Dedifferentiated amniotic fluid mesenchymal stem cell (primary cell): ENCODE data around the gene TAS2R19.
"Not testable (repeated sequence)": the region's sequence is repeated elsewhere in the genome, so short reads cannot be mapped to it uniquely, and the experiment has no call there.

ENCODE experiments used
- DNase-seq: peaks from one replicate; pipeline ENCODE4 v3.0.0-alpha.2; 2016; ENCODE audit errors: extremely low spot score

Gene TAS2R19, protein sequence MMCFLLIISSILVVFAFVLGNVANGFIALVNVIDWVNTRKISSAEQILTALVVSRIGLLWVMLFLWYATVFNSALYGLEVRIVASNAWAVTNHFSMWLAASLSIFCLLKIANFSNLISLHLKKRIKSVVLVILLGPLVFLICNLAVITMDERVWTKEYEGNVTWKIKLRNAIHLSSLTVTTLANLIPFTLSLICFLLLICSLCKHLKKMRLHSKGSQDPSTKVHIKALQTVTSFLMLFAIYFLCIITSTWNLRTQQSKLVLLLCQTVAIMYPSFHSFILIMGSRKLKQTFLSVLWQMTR

DNA sequence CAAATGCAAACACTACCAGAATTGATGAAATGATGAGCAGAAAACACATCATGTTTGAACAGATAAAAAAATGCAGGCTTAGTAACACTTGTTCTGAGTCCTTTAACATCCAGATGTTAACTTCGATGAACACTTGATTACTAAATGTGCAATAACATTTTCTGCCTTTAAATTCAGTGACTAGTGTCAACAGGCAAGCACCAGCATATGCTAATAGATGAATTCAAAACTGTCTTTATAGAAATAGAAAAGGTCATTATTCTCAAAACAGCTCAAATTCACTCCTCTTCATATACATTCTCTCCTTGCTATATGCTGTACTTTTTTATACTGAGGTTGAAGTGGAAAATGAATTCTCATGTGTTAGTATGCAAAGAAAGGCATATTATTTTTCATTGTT, at the start of gene TAS2R19:
TSS of gene TAS2R19 (minus strand) at position 101 of the 400 bp plus-strand sequence. CDS start at position 52, 49 bp downstream.
- no peak for DNase-seq

DNA sequence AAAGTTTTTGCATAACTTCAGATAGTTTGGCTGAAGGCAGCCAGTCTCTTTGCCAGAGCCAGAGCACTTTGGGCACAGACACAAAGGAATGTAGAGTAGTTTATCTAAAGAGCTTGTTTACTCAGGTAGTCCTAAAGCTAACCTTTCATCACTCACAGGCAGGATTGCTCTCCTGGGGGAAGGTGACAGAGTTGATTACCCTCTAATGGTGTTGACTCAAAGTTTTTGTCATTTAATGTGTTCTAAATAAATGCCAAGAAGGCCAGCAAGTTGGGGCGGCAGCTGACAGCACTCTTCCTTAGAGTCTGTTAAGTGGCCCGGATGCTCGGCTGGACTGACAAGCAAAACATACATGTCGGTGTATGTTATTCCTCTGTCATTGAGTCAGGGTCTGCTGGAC, 49.0 kb upstream of the TAS2R19 start:
- no peak for DNase-seq

DNA sequence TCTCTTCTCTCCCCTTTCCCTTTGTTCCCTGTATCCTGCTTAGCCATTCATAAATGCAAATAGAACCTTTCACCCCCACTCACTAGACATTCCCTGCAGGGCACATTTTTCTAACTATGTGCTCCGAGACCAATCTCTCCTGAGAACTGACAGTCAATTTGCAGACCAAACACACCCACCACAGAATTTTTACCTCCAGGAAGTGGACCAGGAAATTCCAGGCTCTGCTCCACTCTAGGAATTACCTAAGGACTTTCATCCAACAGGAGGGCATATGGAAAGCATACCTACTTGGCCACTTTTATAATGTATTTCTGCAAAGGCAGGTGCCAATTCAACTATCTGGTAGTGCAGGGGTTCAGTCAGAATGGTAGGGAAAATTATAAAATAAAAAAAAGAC, 48.6 kb upstream of the TAS2R19 start:
- no peak for DNase-seq

DNA sequence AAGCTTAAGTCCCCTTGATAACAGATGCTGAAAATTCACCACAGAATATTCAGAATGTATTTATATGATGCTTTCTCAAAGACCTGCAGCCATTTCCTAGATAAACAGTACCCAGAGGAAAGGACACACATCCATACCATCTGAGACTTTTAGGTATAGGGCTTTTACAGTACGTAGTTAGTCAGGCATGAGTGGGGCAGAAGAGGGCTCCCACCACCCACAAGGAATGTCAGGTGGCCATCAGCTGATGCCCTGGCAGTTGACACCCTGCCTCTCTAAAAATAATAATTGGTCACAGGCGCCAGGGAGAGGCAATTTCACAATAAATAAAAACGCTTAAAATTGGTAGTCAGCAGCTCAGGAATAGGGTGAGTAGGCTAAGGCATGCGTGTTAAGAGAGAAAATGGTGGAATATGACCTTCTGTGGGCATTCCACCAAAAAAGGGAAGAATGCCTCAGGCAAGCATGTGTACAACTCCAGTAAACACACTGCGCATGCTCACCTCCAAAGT, 47.5 kb upstream of the TAS2R19 start:
- no peak for DNase-seq

DNA sequence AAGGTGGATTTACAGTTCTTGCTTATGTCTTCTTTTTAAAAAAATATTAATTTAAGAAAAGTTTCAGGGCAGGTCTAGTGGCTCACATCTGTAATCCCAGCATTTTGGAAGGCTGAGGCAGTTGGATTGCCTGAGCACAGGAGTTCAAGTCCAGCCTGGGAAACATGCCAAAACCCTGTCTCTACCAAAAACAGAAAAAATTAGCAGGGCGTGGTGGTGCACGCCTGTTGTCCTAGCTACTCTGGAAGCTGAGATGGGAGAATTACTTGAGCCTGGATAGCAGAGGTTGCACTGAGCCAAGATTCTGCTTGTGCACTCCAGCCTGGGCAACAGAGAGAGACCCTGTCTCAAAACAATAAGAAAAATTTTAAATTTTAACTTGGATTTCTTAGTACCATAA, 45.1 kb upstream of the TAS2R19 start:
- DNase-seq: no peak

DNA sequence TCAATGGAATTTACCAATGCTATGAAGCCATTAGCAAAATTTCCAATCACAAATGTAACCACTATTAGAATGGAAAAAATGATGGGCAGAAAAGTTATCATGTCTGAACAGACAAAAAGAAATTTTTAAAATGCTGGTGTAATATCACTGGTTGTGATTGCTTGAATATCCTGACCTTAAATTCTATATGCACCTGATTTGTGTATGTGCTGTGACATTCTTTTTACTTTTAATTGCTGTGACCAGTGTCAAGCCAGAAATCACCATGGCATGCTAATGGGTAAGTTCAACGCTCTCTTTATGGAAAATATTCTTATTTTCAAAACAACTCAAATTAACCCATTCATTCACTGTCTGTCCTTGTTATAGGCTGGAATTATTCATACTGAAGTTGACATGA, 39.8 kb upstream of the TAS2R19 start, which contains the start of gene TAS2R46:
TSS of gene TAS2R46 (minus strand) at position 101 of the 400 bp plus-strand sequence. CDS start at position 101, 0 bp downstream.
- not testable (repeated sequence) for DNase-seq

DNA sequence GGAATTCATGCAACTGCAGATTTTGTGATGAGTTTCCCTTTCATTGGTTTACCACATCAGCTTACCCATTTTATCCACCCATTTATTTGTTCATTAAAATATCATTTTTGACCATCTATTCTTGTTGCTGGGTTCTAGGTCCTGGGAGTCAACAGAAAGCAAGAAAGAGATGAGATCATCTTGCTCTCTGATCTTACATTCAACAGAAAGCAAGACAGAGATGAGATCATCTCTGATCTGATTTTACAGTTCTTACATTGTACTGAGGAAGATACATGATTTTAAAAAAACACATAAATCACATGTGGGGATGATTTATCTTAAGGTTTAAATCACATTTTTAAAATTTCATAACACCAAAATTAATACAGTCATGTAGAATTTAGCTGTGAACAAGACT, 37.4 kb upstream of the TAS2R19 start:
- no peak for DNase-seq

DNA sequence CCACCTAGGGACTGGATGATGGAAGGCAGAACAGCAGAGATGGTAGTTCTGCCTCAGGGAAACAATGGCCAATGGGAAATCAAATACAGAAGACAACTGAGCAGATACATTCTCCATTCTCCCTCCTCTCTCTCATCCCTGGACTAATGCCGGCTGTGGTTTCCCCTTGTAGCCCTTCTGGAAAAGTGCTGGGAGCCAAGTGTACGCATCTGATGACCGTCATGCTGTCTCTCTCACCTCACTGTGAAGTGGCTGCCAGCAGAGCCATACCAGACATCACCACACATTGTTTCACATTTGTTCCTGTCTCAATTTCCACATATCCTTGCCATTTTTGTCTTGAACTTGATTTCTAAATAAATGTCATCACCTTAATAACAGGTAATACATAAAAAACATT, 36.6 kb upstream of the TAS2R19 start:
- DNase-seq: no peak

DNA sequence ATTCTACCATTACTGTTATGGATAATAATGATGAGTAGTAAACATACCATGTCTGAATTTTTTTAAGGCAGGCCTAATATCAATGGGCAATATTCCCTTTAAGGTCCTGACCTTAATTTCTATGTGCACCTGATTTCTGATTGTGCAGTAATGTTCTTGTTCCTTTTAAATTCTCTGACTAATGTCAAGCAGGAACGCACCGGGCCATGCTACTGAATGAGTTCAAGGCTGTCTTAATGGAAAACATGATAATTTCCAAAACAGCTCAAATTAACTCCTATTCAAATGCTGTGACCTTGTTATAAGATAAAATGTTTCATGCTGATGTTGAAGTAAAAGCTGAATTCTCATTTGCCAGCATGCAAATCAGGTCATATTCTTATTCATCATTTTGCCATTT, 32.9 kb upstream of the TAS2R19 start:
- no peak for DNase-seq

DNA sequence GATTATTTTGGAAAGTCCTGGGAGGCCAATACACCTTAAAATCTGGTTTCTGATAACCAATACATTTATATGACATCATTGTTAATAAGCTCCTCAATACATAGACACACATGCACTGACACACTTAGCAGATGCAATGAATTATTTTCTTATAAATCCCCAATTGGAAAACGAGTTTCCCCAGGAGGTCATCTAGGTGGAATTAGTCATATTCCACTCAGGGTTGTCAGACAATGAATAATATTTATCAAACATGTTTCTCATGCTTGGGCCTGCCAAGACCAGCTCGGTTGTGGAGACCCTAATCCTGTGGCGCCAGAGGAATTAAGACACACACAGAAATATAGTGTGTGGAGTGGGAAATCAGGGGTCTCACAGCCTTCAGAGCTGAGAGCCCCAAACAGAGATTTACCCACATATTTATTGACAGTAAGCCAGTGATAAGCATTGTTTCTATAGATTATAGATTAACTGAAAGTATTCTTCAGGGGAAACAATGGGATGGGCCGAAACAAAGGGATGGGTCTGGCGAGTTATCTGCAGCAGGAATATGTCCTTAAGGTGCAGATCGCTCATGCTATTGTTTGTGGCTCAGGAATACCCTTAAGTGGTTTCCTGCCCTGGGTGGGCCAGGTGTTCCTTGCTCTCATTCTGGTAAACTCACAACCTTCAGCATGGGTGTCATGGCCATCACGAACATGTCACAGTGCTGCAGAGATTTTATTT, 27.5 kb upstream of the TAS2R19 start:
- not testable (repeated sequence) for DNase-seq

DNA sequence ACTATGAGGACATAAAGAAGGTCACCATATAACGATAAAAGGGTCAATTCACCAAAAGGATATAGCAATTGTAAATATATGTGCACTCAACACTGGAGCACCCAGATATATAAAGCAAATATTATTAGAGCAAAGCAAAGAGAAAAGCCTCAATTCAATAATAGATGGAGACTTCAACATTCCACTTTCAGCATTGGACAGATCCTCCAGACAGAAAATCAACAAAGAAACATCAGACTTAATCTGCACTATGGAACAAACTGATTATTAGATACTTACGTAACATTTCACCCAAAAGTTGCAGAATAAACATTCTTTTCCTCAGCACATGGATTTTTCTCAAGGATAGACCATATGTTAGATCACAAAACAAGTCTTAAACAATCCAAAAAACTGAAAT, 18.9 kb upstream of the TAS2R19 start:
- DNase-seq: not testable (repeated sequence)

DNA sequence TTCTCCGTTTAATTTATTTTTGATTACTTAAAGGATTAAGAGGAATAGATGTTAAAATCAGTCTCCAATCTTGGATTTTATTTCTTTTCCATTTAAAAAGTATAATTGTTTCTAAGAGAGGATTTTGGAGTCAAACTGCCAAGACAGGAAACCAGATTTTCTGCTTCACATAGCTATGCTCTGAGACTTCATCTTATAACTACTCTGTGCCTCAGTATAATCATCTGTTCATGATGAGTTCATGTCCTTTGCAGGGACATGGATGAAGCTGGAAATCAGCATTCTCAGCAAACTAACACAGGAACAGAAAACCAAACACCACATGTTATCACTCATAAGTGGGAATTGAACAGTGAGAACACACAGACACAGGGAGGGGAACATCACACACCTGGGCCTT, 17.7 kb upstream of the TAS2R19 start:
- DNase-seq: no peak

DNA sequence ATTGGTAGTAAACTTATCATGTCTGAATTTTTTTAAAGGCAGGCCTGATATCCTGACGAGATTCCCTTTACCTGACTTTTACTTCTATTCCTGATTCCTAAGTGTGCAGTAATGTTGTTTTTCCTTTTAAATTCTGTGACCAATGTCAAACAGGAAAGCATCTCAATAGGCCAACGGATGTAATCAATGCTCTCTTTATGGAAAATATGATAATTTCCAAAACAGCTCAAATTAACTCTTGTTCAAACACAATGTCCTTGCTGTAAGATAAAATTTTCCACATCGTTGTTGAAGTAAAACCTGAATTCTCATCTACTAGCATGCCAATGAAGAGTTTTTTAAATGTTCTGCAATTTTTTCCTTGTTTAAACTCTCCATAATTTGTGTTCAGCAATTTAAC, 16.8 kb upstream of the TAS2R19 start:
- no peak for DNase-seq

DNA sequence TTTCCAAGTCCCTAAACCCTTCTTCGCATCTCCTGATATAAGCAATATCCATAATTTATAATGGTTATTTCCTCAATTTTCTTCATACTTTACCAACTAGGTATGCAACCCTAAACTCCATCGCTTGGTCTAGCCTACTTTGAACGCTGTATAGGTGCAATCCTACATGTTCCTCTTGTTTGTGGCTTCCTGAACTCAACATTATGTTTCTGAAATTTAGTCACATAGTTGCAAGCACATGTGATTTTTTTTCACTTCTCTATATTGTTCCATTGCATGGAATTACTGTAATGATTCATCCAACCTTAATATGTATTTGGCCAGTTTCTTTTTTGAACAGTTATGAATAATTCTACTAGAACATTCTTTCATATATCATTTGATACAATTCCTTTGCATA, 11.5 kb upstream of the TAS2R19 start:
- not testable (repeated sequence) for DNase-seq

DNA sequence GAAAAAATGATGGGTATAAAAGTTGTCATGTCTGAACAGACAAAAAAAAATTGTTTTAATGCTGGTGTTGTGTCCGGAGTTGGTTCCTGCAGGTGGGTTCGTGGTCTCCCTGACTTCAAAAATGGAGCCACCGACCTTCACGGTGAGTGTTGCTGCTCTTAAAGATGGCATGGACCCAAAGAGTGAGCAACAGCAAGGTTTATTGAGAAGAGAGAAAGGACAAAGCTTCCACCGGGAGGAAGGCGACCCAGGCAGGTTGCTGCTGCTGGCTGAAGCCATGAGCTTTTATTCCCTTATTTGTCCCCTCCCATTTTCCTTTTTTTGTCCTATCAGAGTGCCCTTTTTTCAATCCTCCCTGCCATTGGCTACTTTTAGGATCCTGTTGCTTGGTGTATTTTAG, 8.9 kb upstream of the TAS2R19 start, which contains the start of gene TAS2R31:
TSS of gene TAS2R31 (minus strand) at position 101 of the 400 bp plus-strand sequence. CDS start at position 29, 72 bp downstream.
- no peak for DNase-seq

DNA sequence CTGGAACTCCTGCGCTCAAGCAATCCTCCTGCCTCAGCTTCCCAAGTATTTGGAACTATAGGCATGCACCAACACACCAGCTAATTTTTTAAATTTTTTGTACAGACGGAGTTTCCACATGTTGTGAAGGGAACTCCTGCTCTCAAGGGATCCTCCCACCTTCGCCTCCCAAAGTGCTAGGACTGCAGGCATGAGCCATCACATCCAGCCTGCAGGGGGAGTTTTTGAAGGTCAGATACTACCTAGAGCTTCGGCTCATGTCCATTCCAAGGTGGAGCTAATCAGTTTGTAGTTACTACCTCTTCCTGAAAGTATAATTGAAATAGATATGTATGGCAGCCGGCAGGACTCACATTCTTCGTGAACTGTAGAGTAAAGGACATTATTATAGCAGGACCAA, 3.7 kb upstream of the TAS2R19 start:
- no peak for DNase-seq

DNA sequence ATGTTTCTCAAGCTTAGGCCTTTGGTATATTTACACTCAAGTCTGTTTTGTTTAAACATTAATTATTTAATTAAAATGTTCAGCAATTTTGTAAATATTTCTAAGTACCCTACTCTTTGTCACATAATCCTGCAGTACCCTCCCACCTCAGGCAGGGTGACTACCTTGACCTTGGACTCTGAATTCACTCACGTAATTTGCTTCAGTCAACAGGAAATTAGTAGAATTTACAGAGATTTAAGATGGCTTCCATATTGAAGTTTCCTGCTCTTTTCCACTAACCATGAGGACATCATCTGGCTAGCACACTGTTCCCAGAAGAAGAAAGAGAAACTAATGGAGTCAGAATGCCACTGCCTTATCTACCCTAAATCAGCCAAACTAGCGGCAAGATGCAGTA, 967 bp upstream of the TAS2R19 start:
- no peak for DNase-seq

DNA sequence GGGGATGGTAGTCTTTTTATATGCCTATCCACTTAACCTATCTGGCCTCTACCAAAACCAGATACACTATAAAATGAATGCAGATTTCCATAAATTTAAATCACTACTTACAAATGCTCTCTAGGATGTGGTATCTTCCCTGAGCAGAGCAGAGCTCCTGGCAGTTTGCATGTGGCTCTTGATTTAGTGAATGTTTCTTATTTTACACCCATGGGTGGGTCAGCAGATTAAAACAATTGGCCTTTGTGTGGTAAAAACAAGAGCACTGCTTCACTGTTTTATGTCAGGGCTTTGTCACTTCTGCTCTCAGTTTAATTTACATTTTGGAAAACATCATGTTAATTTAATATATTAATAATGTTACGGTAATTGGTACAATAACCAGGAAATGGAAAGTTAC, 5.5 kb downstream of the TAS2R19 start:
- no peak for DNase-seq

DNA sequence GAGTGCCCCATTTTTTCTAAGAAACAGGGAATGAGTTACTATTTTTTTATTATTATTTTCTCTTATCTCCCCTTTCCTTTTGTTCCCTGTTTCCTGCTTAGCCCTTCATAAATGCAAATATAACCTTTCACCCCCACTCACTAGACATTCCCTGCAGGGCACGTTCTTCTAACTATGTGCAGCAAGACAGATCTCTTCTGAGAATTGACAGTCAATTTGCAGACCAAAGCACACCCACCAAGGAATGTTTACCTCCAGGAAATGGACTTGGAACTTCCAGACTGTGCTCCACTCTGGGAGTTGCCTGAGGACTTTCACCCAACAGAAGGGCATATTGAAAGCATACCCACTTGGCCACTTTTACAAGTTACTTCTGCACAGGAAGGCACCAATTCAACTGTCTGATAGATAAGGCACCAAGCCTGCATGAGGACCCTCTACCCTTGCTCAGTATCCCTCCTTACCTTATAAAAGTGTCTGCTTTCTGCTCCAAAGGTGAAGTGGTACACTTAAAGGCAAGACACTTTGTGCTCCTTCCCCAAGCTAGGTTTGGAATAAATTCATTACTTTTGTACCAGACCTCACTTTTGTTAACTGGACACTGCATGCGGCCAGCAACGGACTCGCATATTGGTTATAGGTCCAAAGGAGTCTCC, 6.5 kb downstream of the TAS2R19 start:
- DNase-seq: no peak

DNA sequence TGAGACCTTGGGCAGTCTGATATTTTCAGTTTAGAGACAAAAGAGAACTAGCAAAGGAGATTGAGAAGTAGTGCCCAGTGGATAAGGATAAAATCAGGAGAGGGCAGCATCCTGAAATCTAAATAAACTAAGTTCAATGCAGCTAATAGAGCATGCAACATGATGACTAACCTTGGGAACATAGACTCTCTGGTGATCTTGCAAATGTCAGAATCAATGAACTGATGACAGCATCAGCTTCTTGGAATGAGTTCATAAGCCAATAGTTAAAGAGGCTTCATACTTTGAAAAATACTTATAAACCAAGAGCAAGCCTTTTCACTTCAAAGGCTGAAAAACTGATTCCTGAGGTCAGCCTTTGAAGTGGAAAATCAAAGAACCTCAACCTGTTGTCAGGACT, 8.2 kb downstream of the TAS2R19 start:
- DNase-seq: no peak

DNA sequence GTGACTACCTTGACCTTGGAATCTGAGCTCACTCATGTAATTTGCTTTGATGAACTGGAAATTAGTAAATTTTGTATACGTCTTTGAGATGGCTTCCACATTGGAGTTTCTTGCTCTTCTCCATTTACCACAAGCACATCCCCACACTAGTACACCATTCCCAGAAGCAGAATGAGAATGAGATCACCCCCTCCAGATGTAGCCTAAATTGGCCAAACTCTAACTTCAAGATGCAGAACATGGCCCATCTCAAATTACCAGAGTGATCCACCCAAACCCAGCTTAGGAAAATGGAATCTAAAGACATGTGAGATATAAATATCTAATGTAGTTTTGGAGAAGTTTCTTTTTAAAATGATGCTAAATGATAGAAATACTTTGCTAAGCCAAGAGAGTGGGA, 14.8 kb downstream of the TAS2R19 start:
- no peak for DNase-seq

DNA sequence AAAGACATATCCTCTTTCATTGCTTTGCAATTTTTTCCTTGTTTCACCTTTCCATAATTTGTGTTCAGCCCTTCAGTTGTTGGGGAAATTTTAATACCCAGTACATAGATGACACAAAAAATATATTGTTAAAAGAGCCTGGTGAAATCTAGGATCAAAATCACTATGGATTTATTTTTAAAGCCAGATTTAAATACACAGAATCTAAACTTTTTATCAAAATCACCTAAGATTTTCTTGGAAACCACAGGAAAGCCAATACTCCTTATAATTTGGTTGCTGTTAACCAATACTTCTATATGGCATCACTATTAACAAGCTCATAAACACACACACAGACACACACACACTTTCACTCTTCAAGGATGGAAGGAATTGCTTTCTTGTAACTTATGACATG, 24.2 kb downstream of the TAS2R19 start, which contains the start of gene TAS2R20:
TSS of gene TAS2R20 (minus strand) at position 101 of the 400 bp plus-strand sequence. CDS start 429 bp downstream, outside the sequence.
- no peak for DNase-seq
